SKM-1 (cell line): ENCODE data around the gene GATAD1.
"Not testable (repeated sequence)": the region's sequence is repeated elsewhere in the genome, so short reads cannot be mapped to it uniquely, and the experiment has no call there.

Source experiments
- DNase-seq: peaks from one replicate; lab custom pipeline; 2025; ENCODE audit not compliant: unreplicated experiment; lab: John Stamatoyannopoulos, UW

Gene GATAD1

GRCh38 chr7:92436612-92437445, 10.5 kb upstream of the GATAD1 start:
- DNase-seq, result no peak

GRCh38 chr7:92437956-92438491, 9.3 kb upstream of the GATAD1 start:
- no peak for DNase-seq

GRCh38 chr7:92442720-92443119, 4.6 kb upstream of the GATAD1 start:
- not testable (repeated sequence) for DNase-seq

- no peak for DNase-seq
Observed at GRCh38 chr7:92446869-92447344, 375 bp upstream of the GATAD1 start.

- DNase-seq, result peak; percentile 54
Observed at GRCh38 chr7:92448205-92448747, 994 bp downstream of the GATAD1 start.

GRCh38 chr7:92451645-92452044, 4.4 kb downstream of the GATAD1 start:
- no peak for DNase-seq

- DNase-seq, result no peak
Observed at GRCh38 chr7:92456236-92456635, 9.0 kb downstream of the GATAD1 start.

- DNase-seq, result no peak
Observed at GRCh38 chr7:92460109-92460508, 12.8 kb downstream of the GATAD1 start.

- no peak for DNase-seq
Observed at GRCh38 chr7:92460510-92460909, 13.2 kb downstream of the GATAD1 start.

- no peak for DNase-seq
Observed at GRCh38 chr7:92461027-92462003, 14.0 kb downstream of the GATAD1 start.

GRCh38 chr7:92462560-92462959, 15.3 kb downstream of the GATAD1 start:
- DNase-seq, result no peak

GRCh38 chr7:92464515-92464914, 17.2 kb downstream of the GATAD1 start:
- DNase-seq, result no peak

- no peak for DNase-seq
Observed at GRCh38 chr7:92466682-92467081, 19.4 kb downstream of the GATAD1 start.

- not testable (repeated sequence) for DNase-seq
Observed at GRCh38 chr7:92468589-92468988, 21.3 kb downstream of the GATAD1 start.

- not testable (repeated sequence) for DNase-seq
Observed at GRCh38 chr7:92473989-92474388, 26.7 kb downstream of the GATAD1 start.

- DNase-seq, result not testable (repeated sequence)
Observed at GRCh38 chr7:92475261-92475770, 28.0 kb downstream of the GATAD1 start.

GRCh38 chr7:92475851-92476590, 28.7 kb downstream of the GATAD1 start:
- DNase-seq, result not testable (repeated sequence)

GRCh38 chr7:92477681-92478080, 30.4 kb downstream of the GATAD1 start, which contains the start of gene ERVW-1:
Gene ERVW-1, minus strand, starts transcription at chr7:92477946. Its CDS starts 7,565 bp downstream, at chr7:92470381.
- DNase-seq, result not testable (repeated sequence)

- DNase-seq, result no peak
Observed at GRCh38 chr7:92478095-92478494, 30.8 kb downstream of the GATAD1 start.

- DNase-seq, result no peak
Observed at GRCh38 chr7:92478711-92479110, 31.4 kb downstream of the GATAD1 start.
